Measurements from ENCODE around the gene USF1.

GRCh38 chr1:161019751-161020495, 25.9 kb downstream of the USF1 start:
- TF ChIP-seq, protein P1, sequence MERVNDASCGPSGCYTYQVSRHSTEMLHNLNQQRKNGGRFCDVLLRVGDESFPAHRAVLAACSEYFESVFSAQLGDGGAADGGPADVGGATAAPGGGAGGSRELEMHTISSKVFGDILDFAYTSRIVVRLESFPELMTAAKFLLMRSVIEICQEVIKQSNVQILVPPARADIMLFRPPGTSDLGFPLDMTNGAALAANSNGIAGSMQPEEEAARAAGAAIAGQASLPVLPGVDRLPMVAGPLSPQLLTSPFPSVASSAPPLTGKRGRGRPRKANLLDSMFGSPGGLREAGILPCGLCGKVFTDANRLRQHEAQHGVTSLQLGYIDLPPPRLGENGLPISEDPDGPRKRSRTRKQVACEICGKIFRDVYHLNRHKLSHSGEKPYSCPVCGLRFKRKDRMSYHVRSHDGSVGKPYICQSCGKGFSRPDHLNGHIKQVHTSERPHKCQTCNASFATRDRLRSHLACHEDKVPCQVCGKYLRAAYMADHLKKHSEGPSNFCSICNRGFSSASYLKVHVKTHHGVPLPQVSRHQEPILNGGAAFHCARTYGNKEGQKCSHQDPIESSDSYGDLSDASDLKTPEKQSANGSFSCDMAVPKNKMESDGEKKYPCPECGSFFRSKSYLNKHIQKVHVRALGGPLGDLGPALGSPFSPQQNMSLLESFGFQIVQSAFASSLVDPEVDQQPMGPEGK (CRISPR knock-in tag; IDR thresholded peaks at IDR 0.05; ENCODE audit: borderline replicate concordance), result no peak
- no peak for TF ChIP-seq TCF4 (CRISPR knock-in tag; IDR thresholded peaks at IDR 0.05; ENCODE audit: borderline replicate concordance)
- TF ChIP-seq RARB (CRISPR knock-in tag; IDR thresholded peaks at IDR 0.05), result no peak
- no peak for TF ChIP-seq CSRNP3 (CRISPR knock-in tag; IDR thresholded peaks at IDR 0.05)
